SK-N-SH (cell line): Measurements from ENCODE around the gene DDRGK1. TPM values are rescaled to one million over a fixed set of nuclear protein-coding genes. Genes with fewer than 3 reads are reported as not detected.

Experiments used
- CTCF ChIA-PET: fragments of 300-600, 350-600 bp; formaldehyde crosslinking; extraction: SDS; loops from one replicate; lab custom pipeline; 2021; lab: Yijun Ruan, JAX
- POLR2A ChIA-PET: fragments of 350-600 bp; sonication (Branson Sonifier 250); formaldehyde crosslinking; extraction: SDS; loops from one replicate; lab custom pipeline; 2020; ENCODE audit warnings: antibody characterized with exemption, inconsistent platforms; lab: Yijun Ruan, JAX
- DNase-seq: peaks from one replicate; pipeline ENCODE4 v3.0.0; 2012
- H2AFZ ChIP-seq: fragments of 200-600 bp; sonication (generic); 2 replicates; pipeline ENCODE4 v1.8.1; 2016; ENCODE audit warnings: antibody characterized with exemption, mild to moderate bottlenecking, low read depth
- H3F3A ChIP-seq: fragments of 200-600 bp; sonication (generic); replicated peaks from 2 replicates; pipeline ENCODE3; 2016; ENCODE audit warnings: antibody characterized with exemption, mild to moderate bottlenecking; ENCODE audit not compliant: insufficient read depth
- H3K27ac ChIP-seq, 2 experiments: fragments of 200-500 bp in 1 of 2; fragments of 200-600 bp in 1 of 2; sonication (Bioruptor generic) in 1 of 2; sonication (generic), shearing (Covaris generic) in 1 of 2; 2 replicates each; pipeline versions ENCODE4 v1.5.1 to v1.6.1; 2014 to 2016; ENCODE audit warnings: low read depth in 2 of 2, inconsistent platforms in 1 of 2, low read length in 1 of 2, mild to moderate bottlenecking in 1 of 2, mixed read lengths in 1 of 2
- H3K27me3 ChIP-seq: fragments of 200-600 bp; sonication (generic), shearing (Covaris generic); 2 replicates; pipeline ENCODE4 v1.6.1; 2016; ENCODE audit warnings: mixed run types; ENCODE audit not compliant: insufficient read depth
- H3K36me3 ChIP-seq, 2 experiments: fragments of 200-500 bp in 1 of 2; fragments of 200-600 bp in 1 of 2; sonication (Bioruptor generic) in 1 of 2; sonication (generic) in 1 of 2; replicated peaks in 1 of 2; 2 replicates each; pipeline versions ENCODE3 to v1.5.1; 2014 to 2016; ENCODE audit warnings: low read length in 1 of 2, mild to moderate bottlenecking in 1 of 2; ENCODE audit not compliant: insufficient read depth in 2 of 2, control insufficient read depth in 1 of 2
- H3K4me1 ChIP-seq, 2 experiments: fragments of 200-500 bp in 1 of 2; fragments of 200-600 bp in 1 of 2; sonication (Bioruptor generic) in 1 of 2; sonication (generic), shearing (Covaris generic) in 1 of 2; 2 replicates each; pipeline versions ENCODE4 v1.5.1 to v1.6.1; 2014 to 2016; ENCODE audit warnings: low read depth in 1 of 2, low read length in 1 of 2, mixed run types in 1 of 2; ENCODE audit not compliant: insufficient read depth in 2 of 2, control insufficient read depth in 1 of 2
- H3K4me2 ChIP-seq: fragments of 200-600 bp; sonication (generic), shearing (Covaris generic); 2 replicates; pipeline ENCODE4 v1.6.1; 2017; ENCODE audit warnings: mixed run types
- H3K4me3 ChIP-seq, 2 experiments: fragments of 200-500 bp in 1 of 2; fragments of 200-600 bp in 1 of 2; sonication (Bioruptor generic) in 1 of 2; sonication (generic), shearing (Covaris generic) in 1 of 2; 2 replicates each; pipeline versions ENCODE4 v1.5.1 to v1.8.1; 2014 to 2016; ENCODE audit warnings: low read depth in 2 of 2, inconsistent platforms in 1 of 2, low read length in 1 of 2, mild to moderate bottlenecking in 1 of 2, mixed read lengths in 1 of 2, moderate library complexity in 1 of 2
- H3K79me2 ChIP-seq: fragments of 200-600 bp; sonication (generic); 2 replicates; pipeline ENCODE4 v1.8.1; 2017; ENCODE audit warnings: mild to moderate bottlenecking; ENCODE audit not compliant: insufficient read depth
- H3K9ac ChIP-seq: fragments of 200-600 bp; sonication (generic); 2 replicates; pipeline ENCODE4 v1.6.1; 2017; ENCODE audit warnings: mixed run types
- H3K9me2 ChIP-seq: fragments of 200-600 bp; sonication (generic); 2 replicates; pipeline ENCODE4 v1.6.1; 2017; ENCODE audit warnings: mixed run types
- H3K9me3 ChIP-seq: fragments of 200-600 bp; sonication (generic); 2 replicates; pipeline ENCODE4 v1.6.1; 2017; ENCODE audit warnings: mixed run types, mild to moderate bottlenecking, moderate library complexity
- H4K20me1 ChIP-seq: fragments of 200-600 bp; sonication (generic); 2 replicates; pipeline ENCODE4 v1.6.1; 2017; ENCODE audit warnings: mild to moderate bottlenecking, mixed run types; ENCODE audit not compliant: insufficient read depth
- CHD2 ChIP-seq: fragments of 150-350 bp; IDR thresholded peaks from 2 replicates; pipeline ENCODE4 v1.6.1; 2018; ENCODE audit warnings: low read length; ENCODE audit not compliant: partially characterized antibody
- EP300 ChIP-seq, 2 experiments: IDR thresholded peaks; 2 replicates each; pipeline versions ENCODE4 v1.4.0 to v1.6.1; 2012; ENCODE audit warnings: borderline replicate concordance in 1 of 2, low read depth in 1 of 2, low read length in 1 of 2
- EZH2phosphoT487 ChIP-seq: fragments of 200-600 bp; sonication (generic); IDR thresholded peaks from 2 replicates; pipeline ENCODE4 v1.6.1; 2017; ENCODE audit warnings: low read depth, mixed run types, mild to moderate bottlenecking, antibody characterized with exemption, moderate library complexity, borderline replicate concordance
- FOSL2 ChIP-seq: IDR thresholded peaks from 2 replicates; pipeline ENCODE4 v1.4.0; 2012; ENCODE audit warnings: low read depth, mild to moderate bottlenecking, moderate library complexity, borderline replicate concordance
- FOXJ3 ChIP-seq: sonication (generic); formaldehyde crosslinking; IDR thresholded peaks from 2 replicates; pipeline ENCODE4 v1.5.1; 2020; ENCODE audit warnings: mild to moderate bottlenecking, missing genetic modification reagents
- GABPA ChIP-seq: IDR thresholded peaks from 2 replicates; pipeline ENCODE4 v1.4.0; 2012; ENCODE audit warnings: low read depth, mild to moderate bottlenecking
- MEF2A ChIP-seq: IDR thresholded peaks from 2 replicates; pipeline ENCODE4 v1.4.0; 2012; ENCODE audit warnings: low read depth, borderline replicate concordance
- MXI1 ChIP-seq: IDR thresholded peaks from 2 replicates; pipeline ENCODE4 v1.6.1; 2012; ENCODE audit warnings: mild to moderate bottlenecking, low read depth, low read length, improper control_type of control experiment
- NRF1 ChIP-seq: IDR thresholded peaks from 2 replicates; pipeline ENCODE4 v1.6.1; 2012; ENCODE audit warnings: low read depth, mild to moderate bottlenecking, low read length
- PBX3 ChIP-seq: IDR thresholded peaks from 2 replicates; pipeline ENCODE4; 2012
- RCOR1 ChIP-seq: fragments of 150-350 bp; IDR thresholded peaks from 2 replicates; pipeline ENCODE4 v1.6.1; 2017; ENCODE audit warnings: antibody characterized with exemption, low read length
- RFX5 ChIP-seq: IDR thresholded peaks from 2 replicates; pipeline ENCODE4 v1.6.1; 2012; ENCODE audit warnings: mild to moderate bottlenecking, improper control_type of control experiment, low read length
- RXRA ChIP-seq: IDR thresholded peaks from 2 replicates; pipeline ENCODE4 v1.4.0; 2012; ENCODE audit warnings: low read depth, mild to moderate bottlenecking, borderline replicate concordance
- SIN3A ChIP-seq: IDR thresholded peaks from 2 replicates; pipeline ENCODE4 v1.6.1; 2012; ENCODE audit warnings: low read depth, mild to moderate bottlenecking, low read length, moderate library complexity, borderline replicate concordance
- SMC3 ChIP-seq: IDR thresholded peaks from 2 replicates; pipeline ENCODE4 v1.6.1; 2012; ENCODE audit warnings: low read depth, low read length, improper control_type of control experiment
- TCF12 ChIP-seq: IDR thresholded peaks from 2 replicates; pipeline ENCODE4 v1.4.0; 2012
- TEAD4 ChIP-seq: IDR thresholded peaks from 2 replicates; pipeline ENCODE4 v1.4.0; 2012; ENCODE audit warnings: mild to moderate bottlenecking, borderline replicate concordance; ENCODE audit not compliant: insufficient read depth
- YY1 ChIP-seq: IDR thresholded peaks from 2 replicates; pipeline ENCODE4 v1.4.0; 2012; ENCODE audit warnings: low read depth, mild to moderate bottlenecking
- WGBS: methylation state at CpG from one replicate; pipeline ENCODE4 v1.1.6; 2017; ENCODE audit warnings: low lambda C conversion rate; 5-methylcytosine and 5-hydroxymethylcytosine counted together
- polyA plus RNA-seq, 3 experiments: library from polyadenylated mRNA; depleted of rRNA; stranded (reverse); fragments of >200 nt; gene quantifications; 2 replicates each; pipeline ENCODE4 v1.2.3, GENCODE V29; 2012
- TF ChIP-seq, protein P1 (sequence below): IDR thresholded peaks from 2 replicates; pipeline ENCODE4 v1.4.0; 2012; ENCODE audit warnings: low read depth, borderline replicate concordance

The DDRGK1 gene
- polyA plus RNA-seq, 1 of the 3 experiments (the other 2 are of a cell fraction): 70.6 TPM

GRCh38 chr20:3168079-3168828 is 36.2 kb downstream of the DDRGK1 start:
- Histone ChIP-seq H3K4me3 (no peak overlapping the region), H3K27me3 (no peaks in the 10 kb centered on the region), H3K9me2 (no peaks in the 10 kb centered on the region), H3K79me2 (no peaks in the 10 kb centered on the region), H3K36me3 (no peaks in the 10 kb centered on the region), H4K20me1 (no peaks in the 10 kb centered on the region), H3K9ac (no peak overlapping the region), H3K4me1 (peaks cover 0 to 12% of the 10 kb centered on the region in 2 experiments; a peak in 1 of 4 replicates), H3K9me3 (no peaks in the 10 kb centered on the region), H3F3A (no peaks in the 10 kb centered on the region), H3K4me2 (no peak overlapping the region), H3K27ac (no peak overlapping the region), H2AFZ (no peak overlapping the region)
- WGBS: 86% methylated on average over 9 of the region's 39 CpGs
- DNase-seq: peak; percentile 44
- CTCF ChIA-PET: interaction anchor here (0.6 kb wide), 1 partner anchor 23 kb away, joined by 3 read pairs; no protein-coding TSS in a partner anchor
- no peak for TF ChIP-seq MEF2A
- TF ChIP-seq TEAD4: no peak
- no peak for TF ChIP-seq GABPA
- TF ChIP-seq EZH2phosphoT487: no peak
- no peak for TF ChIP-seq MXI1
- TF ChIP-seq SMC3: no peak
- TF ChIP-seq, protein P1, sequence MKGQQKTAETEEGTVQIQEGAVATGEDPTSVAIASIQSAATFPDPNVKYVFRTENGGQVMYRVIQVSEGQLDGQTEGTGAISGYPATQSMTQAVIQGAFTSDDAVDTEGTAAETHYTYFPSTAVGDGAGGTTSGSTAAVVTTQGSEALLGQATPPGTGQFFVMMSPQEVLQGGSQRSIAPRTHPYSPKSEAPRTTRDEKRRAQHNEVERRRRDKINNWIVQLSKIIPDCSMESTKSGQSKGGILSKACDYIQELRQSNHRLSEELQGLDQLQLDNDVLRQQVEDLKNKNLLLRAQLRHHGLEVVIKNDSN: no peak
- no peak for TF ChIP-seq FOSL2
- no peak for TF ChIP-seq PBX3
- no peak for TF ChIP-seq SIN3A
- TF ChIP-seq CHD2: no peak
- no peak for TF ChIP-seq RXRA
- TF ChIP-seq RCOR1: no peak
- no peak for TF ChIP-seq YY1
- no peak for TF ChIP-seq EP300 (IDR thresholded peaks at IDR 0.05; ENCODE audit: borderline replicate concordance in 1 of 2, low read depth in 1 of 2, low read length in 1 of 2)
- no peak for TF ChIP-seq FOXJ3 (CRISPR knock-in tag)
- no peak for TF ChIP-seq RFX5
- TF ChIP-seq NRF1: no peak
- TF ChIP-seq TCF12: no peak
- POLR2A ChIA-PET: no interaction called here
